Esophagus squamous epithelium (tissue), 5 donors: ENCODE measurements around the gene LILRB2. TPM values are rescaled to one million over a fixed set of nuclear protein-coding genes. Genes with fewer than 3 reads are reported as not detected.
"Not testable (repeated sequence)": the region's sequence is repeated elsewhere in the genome, so short reads cannot be mapped to it uniquely, and the experiment has no call there.

ENCODE experiments used
- DNase-seq: peaks from one replicate; lab custom pipeline; 2025; lab: John Stamatoyannopoulos, UW
- H3K27ac ChIP-seq, 4 donors: fragments of 200-600 bp; sonication (generic); one replicate each; pipeline ENCODE4 v1.5.1; 2016 to 2019; ENCODE audit warnings: mild to moderate bottlenecking in 1 of 4
- H3K27me3 ChIP-seq, 4 donors: fragments of 200-600 bp; sonication (generic); 1 replicate in 3 of 4; 2 replicates in 1 of 4; pipeline versions ENCODE4 v1.5.1 to v1.6.0; 2017 to 2021; ENCODE audit warnings: antibody characterized with exemption in 1 of 4
- H3K36me3 ChIP-seq, 3 donors: fragments of 200-600 bp; sonication (generic); one replicate each; pipeline ENCODE4 v1.5.1; 2016 to 2019
- H3K4me1 ChIP-seq, 3 donors: fragments of 200-600 bp; sonication (generic); one replicate each; pipeline ENCODE4 v1.5.1; 2017 to 2019
- H3K4me3 ChIP-seq, 4 donors: fragments of 200-600 bp; sonication (generic); 1 replicate in 3 of 4; 2 replicates in 1 of 4; pipeline ENCODE4 v1.5.1; 2016 to 2019; ENCODE audit warnings: mild to moderate bottlenecking in 2 of 4, moderate library complexity in 1 of 4
- H3K9me3 ChIP-seq, 3 donors: fragments of 200-600 bp; sonication (generic); one replicate each; pipeline ENCODE4 v1.5.1; 2016 to 2019
- CTCF ChIP-seq, 6 experiments: fragments of 450-650 bp in 4 of 6; fragments of 200-600 bp in 2 of 6; sonication (generic) in 2 of 6; IDR thresholded peaks; one replicate each; pipeline ENCODE4 v1.5.1; 2016 to 2019; ENCODE audit warnings: antibody characterized with exemption in 6 of 6, mild to moderate bottlenecking in 4 of 6, moderate library complexity in 4 of 6
- POLR2A ChIP-seq, 4 donors: fragments of 450-650 bp; IDR thresholded peaks; one replicate each; pipeline ENCODE4 v1.6.1; 2017; ENCODE audit warnings: antibody characterized with exemption in 4 of 4, mild to moderate bottlenecking in 4 of 4, moderate library complexity in 3 of 4
- WGBS, 2 donors: methylation state at CpG; one replicate each; pipeline ENCODE4 v1.1.5; 2018; 5-methylcytosine and 5-hydroxymethylcytosine counted together
- intact Hi-C: fragments of 100-400 bp; cut with DNase I; formaldehyde crosslinking; loops from one replicate; pipeline ENCODE4 v1.15.0; 2022
- total RNA-seq, 4 donors: library from RNA; depleted of rRNA; stranded (reverse); fragments of >200 nt; gene quantifications; one replicate each; pipeline ENCODE4 v1.1.0, GENCODE V29; 2016
- donor health status: DM: yes; HTN: yes; CAD: no.

LILRB2 gene
- 1 to 10 TPM in 2 of 4 donors, under 1 TPM in 1, not detected in 1; 0.40 to 1.9 (median 1.0) TPM for total RNA-seq

DNA sequence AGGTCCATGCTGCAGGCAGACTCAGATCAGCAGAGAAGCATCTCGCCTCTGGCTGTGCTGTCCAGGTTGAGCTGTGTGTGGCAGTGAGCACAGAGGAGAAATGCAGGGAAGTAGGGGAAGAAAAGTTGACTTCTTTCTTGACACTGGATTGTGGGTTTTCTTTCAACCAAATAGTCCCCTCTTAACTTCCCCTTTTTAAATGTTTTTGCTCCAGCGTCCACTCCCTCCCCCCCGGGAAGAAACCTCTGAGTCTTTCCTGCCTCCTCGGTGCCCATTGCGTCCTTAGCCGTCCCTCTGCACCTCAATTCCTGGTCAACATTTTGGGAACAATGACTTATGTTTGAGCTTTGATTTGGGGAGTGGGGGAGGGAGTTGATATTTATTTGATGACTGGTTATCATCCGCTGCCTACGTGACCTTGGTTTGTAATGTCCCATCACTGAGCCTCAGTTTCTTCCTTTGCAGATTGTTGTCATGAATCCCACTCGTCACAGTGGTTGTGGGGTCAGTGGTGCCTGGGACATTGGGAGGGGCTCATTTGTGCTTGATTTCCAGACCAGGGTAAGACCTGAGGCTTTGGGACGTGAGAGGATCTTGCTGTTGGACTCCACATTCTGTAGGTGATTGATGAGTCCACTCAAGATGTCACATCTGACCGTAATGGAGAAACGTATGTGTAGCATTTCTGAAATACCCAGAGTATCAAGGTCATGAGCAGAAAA is at the start of gene LILRB2:
Gene LILRB2, minus strand, starts transcription at position 104 of the 722 bp plus-strand sequence. CDS start 614 bp downstream, outside the sequence.
- WGBS, 2 donors: 54 to 62% methylated on average over 11 to 12 of the region's 12 CpGs
- H3K4me3 ChIP-seq: peak within 1 kb of the TSS in 2 of 4 donors; percentile 18 to 23
- H3K4me1 ChIP-seq: no peaks in the 10 kb centered on the region
- TF ChIP-seq POLR2A (IDR thresholded peaks at IDR 0.05): no peak
- TF ChIP-seq CTCF (IDR thresholded peaks at IDR 0.05): no peak
- no peaks in the 10 kb centered on the region for H3K36me3 ChIP-seq
- intact Hi-C loops: loop anchor here (5.0 kb wide), 1 partner anchor 306 kb away; no protein-coding TSS in a partner anchor
- H3K9me3 ChIP-seq: no peaks in the 10 kb centered on the region
- peak within 1 kb of the TSS in 2 of 4 donors; percentile 46 to 52 for H3K27ac ChIP-seq
- peaks cover 0 to 54% (median 0%) of the 10 kb centered on the region in 4 donors for H3K27me3 ChIP-seq
- no peak for DNase-seq

- WGBS, 2 donors: 74 to 86% methylated on average over 10 to 13 of the region's 14 CpGs
- Histone ChIP-seq H3K27me3 (peaks cover 0 to 9% (median 0%) of the 10 kb centered on the region in 4 donors), H3K36me3 (no peaks in the 10 kb centered on the region), H3K4me1 (no peaks in the 10 kb centered on the region), H3K9me3 (no peaks in the 10 kb centered on the region), H3K27ac (no peak overlapping the region), H3K4me3 (no peak overlapping the region)
- intact Hi-C loops: no loop called here
- DNase-seq: no peak
- no peak for TF ChIP-seq CTCF (IDR thresholded peaks at IDR 0.05)
- TF ChIP-seq POLR2A (IDR thresholded peaks at IDR 0.05): no peak
Measured at GRCh38 chr19:54329476-54330165, 48.7 kb upstream of the LILRB2 start.

DNA sequence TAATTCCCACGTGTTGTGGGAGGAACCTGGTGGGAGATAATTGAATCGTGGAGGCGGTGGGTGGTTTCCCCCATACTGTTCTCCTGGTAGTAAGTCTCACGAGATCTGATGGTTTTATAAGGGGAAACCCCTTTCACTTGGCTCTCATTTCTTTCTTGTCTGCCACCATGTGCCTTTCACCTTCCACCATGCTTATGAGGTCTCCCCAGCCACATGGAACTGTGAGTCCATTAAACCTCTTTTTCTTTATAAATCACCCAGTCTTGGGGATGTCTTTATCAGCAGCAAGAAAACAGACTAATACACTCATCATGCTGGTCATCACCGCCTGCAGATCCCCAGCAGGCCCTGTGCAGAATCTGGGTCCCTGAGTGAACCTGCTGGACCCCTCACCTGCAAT is 47.9 kb upstream of the LILRB2 start:
- H3K9me3 ChIP-seq, DNase-seq, H3K36me3 ChIP-seq, H3K27ac ChIP-seq, H3K4me3 ChIP-seq, intact Hi-C loops, H3K4me1 ChIP-seq: not testable (repeated sequence)
- WGBS, 2 donors: 60 to 64% methylated on average over 4 of the region's 5 CpGs
- H3K27me3 ChIP-seq: peaks cover 0 to 15% (median 0%) of the 10 kb centered on the region in 4 donors

DNA sequence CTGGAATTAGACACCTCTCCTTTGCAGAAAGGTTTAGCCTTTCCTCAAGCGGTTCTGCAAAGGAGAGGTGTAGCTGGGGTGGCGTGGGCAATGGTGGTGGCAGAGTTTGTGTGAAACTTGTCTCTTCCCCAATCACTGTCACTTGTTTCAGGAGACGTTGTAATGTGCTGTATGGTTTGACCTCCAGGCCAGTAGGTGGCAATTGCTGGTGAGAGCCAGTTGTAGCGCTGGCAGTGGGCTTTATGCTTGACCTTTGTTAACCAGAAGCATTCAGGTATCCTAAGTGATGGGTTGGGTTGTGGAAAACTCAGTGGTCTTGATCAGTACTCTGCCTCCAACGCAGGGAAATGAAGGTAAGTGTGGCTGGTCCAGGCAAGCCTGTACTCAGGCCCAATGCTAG is 44.7 kb upstream of the LILRB2 start:
- Histone ChIP-seq H3K9me3 (no peaks in the 10 kb centered on the region), H3K4me3 (no peak overlapping the region), H3K27ac (no peak overlapping the region), H3K4me1 (no peaks in the 10 kb centered on the region), H3K27me3 (peaks cover 0 to 21% (median 0%) of the 10 kb centered on the region in 4 donors), H3K36me3 (no peaks in the 10 kb centered on the region)
- TF ChIP-seq CTCF (IDR thresholded peaks at IDR 0.05) (no peak), POLR2A (IDR thresholded peaks at IDR 0.05) (no peak)
- 61 to 65% methylated on average over 2 to 4 of the region's 5 CpGs for WGBS, 2 donors
- no peak for DNase-seq
- intact Hi-C loops: no loop called here

DNA sequence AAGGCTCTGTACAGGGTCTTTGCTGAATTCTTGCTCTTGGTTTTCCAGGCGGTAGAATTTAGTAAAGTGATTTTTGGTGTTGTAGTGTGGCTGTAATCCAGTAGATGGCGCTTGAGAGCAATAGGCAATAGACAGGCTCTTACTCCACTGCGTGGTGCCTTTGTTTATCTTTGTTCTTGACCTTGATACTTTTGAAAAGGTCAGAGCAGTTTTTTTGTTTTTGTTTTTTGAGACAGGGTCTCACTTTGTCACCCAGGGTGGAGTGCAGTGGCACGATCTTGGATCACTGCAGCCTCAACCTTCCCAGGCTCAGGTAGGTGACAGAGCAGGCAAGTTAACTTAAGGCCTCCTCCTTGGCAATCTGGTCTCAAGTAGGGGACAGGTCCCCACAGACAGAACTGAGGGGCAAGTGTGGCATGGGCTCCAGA is 44.3 kb upstream of the LILRB2 start:
- no peak for DNase-seq
- Histone ChIP-seq H3K27me3 (peaks cover 0 to 26% (median 0%) of the 10 kb centered on the region in 4 donors), H3K4me1 (no peaks in the 10 kb centered on the region), H3K9me3 (no peaks in the 10 kb centered on the region), H3K36me3 (no peaks in the 10 kb centered on the region), H3K4me3 (no peak overlapping the region), H3K27ac (no peak overlapping the region)
- intact Hi-C loops: no loop called here
- WGBS, 2 donors: 5 to 6% methylated on average over 4 of the region's 4 CpGs
- TF ChIP-seq POLR2A (IDR thresholded peaks at IDR 0.05) (no peak), CTCF (IDR thresholded peaks at IDR 0.05) (peak; percentile 58 to 78 (median 70))
